Peyer's patch (tissue), 4 donors: ENCODE measurements around the gene SRPK2.

ENCODE experiments used
- POLR2A ChIP-seq, 2 donors: fragments of 450-650 bp; IDR thresholded peaks; one replicate each; pipeline ENCODE4 v1.5.1; 2017; ENCODE audit warnings: antibody characterized with exemption in 2 of 2, mild to moderate bottlenecking in 2 of 2, moderate library complexity in 2 of 2
- TF ChIP-seq, protein P1 (sequence below), 6 experiments: fragments of 450-650 bp in 4 of 6; fragments of 200-600 bp in 2 of 6; sonication (generic) in 1 of 6; IDR thresholded peaks; one replicate each; pipeline ENCODE4 v1.5.1; 2017 to 2019; ENCODE audit warnings: antibody characterized with exemption in 6 of 6, mild to moderate bottlenecking in 3 of 6, moderate library complexity in 1 of 6

GRCh38 chr7:105105579-105105978 lies 283.1 kb downstream of the SRPK2 start:
- TF ChIP-seq, protein P1, sequence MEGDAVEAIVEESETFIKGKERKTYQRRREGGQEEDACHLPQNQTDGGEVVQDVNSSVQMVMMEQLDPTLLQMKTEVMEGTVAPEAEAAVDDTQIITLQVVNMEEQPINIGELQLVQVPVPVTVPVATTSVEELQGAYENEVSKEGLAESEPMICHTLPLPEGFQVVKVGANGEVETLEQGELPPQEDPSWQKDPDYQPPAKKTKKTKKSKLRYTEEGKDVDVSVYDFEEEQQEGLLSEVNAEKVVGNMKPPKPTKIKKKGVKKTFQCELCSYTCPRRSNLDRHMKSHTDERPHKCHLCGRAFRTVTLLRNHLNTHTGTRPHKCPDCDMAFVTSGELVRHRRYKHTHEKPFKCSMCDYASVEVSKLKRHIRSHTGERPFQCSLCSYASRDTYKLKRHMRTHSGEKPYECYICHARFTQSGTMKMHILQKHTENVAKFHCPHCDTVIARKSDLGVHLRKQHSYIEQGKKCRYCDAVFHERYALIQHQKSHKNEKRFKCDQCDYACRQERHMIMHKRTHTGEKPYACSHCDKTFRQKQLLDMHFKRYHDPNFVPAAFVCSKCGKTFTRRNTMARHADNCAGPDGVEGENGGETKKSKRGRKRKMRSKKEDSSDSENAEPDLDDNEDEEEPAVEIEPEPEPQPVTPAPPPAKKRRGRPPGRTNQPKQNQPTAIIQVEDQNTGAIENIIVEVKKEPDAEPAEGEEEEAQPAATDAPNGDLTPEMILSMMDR (IDR thresholded peaks at IDR 0.05), result no peak
- no peak for TF ChIP-seq POLR2A (IDR thresholded peaks at IDR 0.05)
